Measurements from ENCODE around the gene EIF2B5.
A peak's percentile ranks its signal among the peaks of the same experiment; 100 is the strongest.

The EIF2B5 gene

GRCh38 chr3:184175981-184176376 lies 40.8 kb downstream of the EIF2B5 start:
- TF ChIP-seq EZH2 (optimal IDR thresholded peaks at IDR 0.05; ENCODE audit: low read depth, low read length) (no peak), EZH2phosphoT487 (IDR thresholded peaks at IDR 0.05; ENCODE audit: low read length) (no peak), CTCF (IDR thresholded peaks at IDR 0.05; ENCODE audit: low read length) (no peak)
- H3K27ac ChIP-seq (ENCODE audit: low read length), result no peak overlapping the region
- peaks cover 40% of the 10 kb centered on the region for H3K79me2 ChIP-seq (ENCODE audit: low read length)
- H3K4me3 ChIP-seq (ENCODE audit: low read length), result peak overlapping the region; percentile 93
- no peaks in the 10 kb centered on the region for H3K36me3 ChIP-seq (replicated peaks; ENCODE audit: insufficient read depth, low read length)
- H3K9me3 ChIP-seq (replicated peaks; ENCODE audit: insufficient read depth, low read length), result no peaks in the 10 kb centered on the region
- no peaks in the 10 kb centered on the region for H4K20me1 ChIP-seq (ENCODE audit: insufficient read depth, low read length)
- no peak overlapping the region for H2AFZ ChIP-seq (ENCODE audit: low read length)
- no peaks in the 10 kb centered on the region for H3K27me3 ChIP-seq (replicated peaks; ENCODE audit: insufficient read depth, low read length)
- 0 out of 2 replicates have a peak, but pooled peaks cover 6% of the 10 kb centered on the region for H3F3A ChIP-seq (ENCODE audit: insufficient read depth, low read length)
- H3K9me2 ChIP-seq (replicated peaks; ENCODE audit: insufficient read depth, low read length), result no peaks in the 10 kb centered on the region
- no peak for DNase-seq
- H3K4me2 ChIP-seq (ENCODE audit: low read depth, low read length), result peak overlapping the region; percentile 82
- peaks cover 16% of the 10 kb centered on the region; the same call in 1 of the 2 replicates for H3K4me1 ChIP-seq (ENCODE audit: low read length)
- peak overlapping the region; percentile 81; the same call in 1 of the 2 replicates for H3K9ac ChIP-seq (ENCODE audit: low read length)

GRCh38 chr3:184176377-184177330 lies 41.5 kb downstream of the EIF2B5 start:
- Histone ChIP-seq H3K79me2 (ENCODE audit: low read length) (peaks cover 40% of the 10 kb centered on the region), H3F3A (ENCODE audit: insufficient read depth, low read length) (0 out of 2 replicates have a peak, but pooled peaks cover 6% of the 10 kb centered on the region), H3K4me2 (ENCODE audit: low read depth, low read length) (peak overlapping the region; percentile 82; the same call in 1 of the 2 replicates), H3K4me3 (ENCODE audit: low read length) (no peak overlapping the region), H3K9ac (ENCODE audit: low read length) (no peak overlapping the region), H4K20me1 (ENCODE audit: insufficient read depth, low read length) (no peaks in the 10 kb centered on the region), H2AFZ (ENCODE audit: low read length) (no peak overlapping the region), H3K27me3 (replicated peaks; ENCODE audit: insufficient read depth, low read length) (no peaks in the 10 kb centered on the region), H3K9me3 (replicated peaks; ENCODE audit: insufficient read depth, low read length) (no peaks in the 10 kb centered on the region), H3K36me3 (replicated peaks; ENCODE audit: insufficient read depth, low read length) (no peaks in the 10 kb centered on the region; the same call in 1 of the 2 replicates), H3K9me2 (replicated peaks; ENCODE audit: insufficient read depth, low read length) (no peaks in the 10 kb centered on the region), H3K4me1 (ENCODE audit: low read length) (peaks cover 16% of the 10 kb centered on the region; the same call in 1 of the 2 replicates), H3K27ac (ENCODE audit: low read length) (no peak overlapping the region)
- DNase-seq, result no peak
- TF ChIP-seq EZH2phosphoT487 (IDR thresholded peaks at IDR 0.05; ENCODE audit: low read length), result no peak
- TF ChIP-seq EZH2 (optimal IDR thresholded peaks at IDR 0.05; ENCODE audit: low read depth, low read length), result no peak

- Histone ChIP-seq H3K9me3 (replicated peaks; ENCODE audit: insufficient read depth, low read length) (no peaks in the 10 kb centered on the region), H3F3A (ENCODE audit: insufficient read depth, low read length) (0 out of 2 replicates have a peak, but pooled peaks cover 6% of the 10 kb centered on the region), H4K20me1 (ENCODE audit: insufficient read depth, low read length) (no peaks in the 10 kb centered on the region), H3K36me3 (replicated peaks; ENCODE audit: insufficient read depth, low read length) (no peaks in the 10 kb centered on the region; the same call in 1 of the 2 replicates), H3K4me1 (ENCODE audit: low read length) (peaks cover 16% of the 10 kb centered on the region; the same call in 1 of the 2 replicates), H3K4me2 (ENCODE audit: low read depth, low read length) (no peak overlapping the region), H3K27ac (ENCODE audit: low read length) (no peak overlapping the region), H3K9ac (ENCODE audit: low read length) (no peak overlapping the region), H3K9me2 (replicated peaks; ENCODE audit: insufficient read depth, low read length) (no peaks in the 10 kb centered on the region), H3K79me2 (ENCODE audit: low read length) (peaks cover 40% of the 10 kb centered on the region), H3K27me3 (replicated peaks; ENCODE audit: insufficient read depth, low read length) (no peaks in the 10 kb centered on the region), H3K4me3 (ENCODE audit: low read length) (no peak overlapping the region), H2AFZ (ENCODE audit: low read length) (no peak overlapping the region)
- TF ChIP-seq EZH2 (optimal IDR thresholded peaks at IDR 0.05; ENCODE audit: low read depth, low read length) (no peak), EZH2phosphoT487 (IDR thresholded peaks at IDR 0.05; ENCODE audit: low read length) (no peak), CTCF (IDR thresholded peaks at IDR 0.05; ENCODE audit: low read length) (no peak)
- DNase-seq, result no peak
Observed at GRCh38 chr3:184177331-184177731, 42.2 kb downstream of the EIF2B5 start.
